GM12878 (cell line): ENCODE results near the gene IL1RAP. TPM values are rescaled to one million over a fixed set of nuclear protein-coding genes. Genes with fewer than 3 reads are reported as not detected.

Source experiments
- ASH2L ChIP-seq: fragments of 300-600, 200-600 bp; sonication (generic); IDR thresholded peaks from 2 replicates; pipeline ENCODE4 v1.6.1; 2017; ENCODE audit warnings: low read depth, mild to moderate bottlenecking, borderline replicate concordance
- EED ChIP-seq: sonication (generic); IDR thresholded peaks from 2 replicates; pipeline ENCODE4 v1.6.1; 2016; ENCODE audit warnings: antibody characterized with exemption, low read depth
- NR2C1 ChIP-seq: fragments of 450-650 bp; IDR thresholded peaks from 2 replicates; pipeline ENCODE4 v1.6.1; 2017; ENCODE audit warnings: antibody characterized with exemption, mild to moderate bottlenecking, moderate library complexity
- ZNF622 ChIP-seq: fragments of 450-650 bp; IDR thresholded peaks from 2 replicates; pipeline ENCODE4 v1.6.1; 2017; ENCODE audit warnings: mild to moderate bottlenecking, inconsistent platforms
- polyA plus RNA-seq, 11 experiments: library from polyadenylated mRNA; depleted of rRNA in 4 of 11; unstranded in 6 of 11; stranded (reverse) in 5 of 11; fragments of >200 nt; fragmentation: Nextera tagmentation in 4 of 11; fragmentation: Illumina TruSeq in 1 of 11; extraction: Ambion mirVana in 4 of 11; extraction: Trizol in 1 of 11; gene quantifications; 1 replicate in 1 of 11; 2 replicates in 10 of 11; pipeline versions ENCODE4 v1.2.1 to v1.2.3, GENCODE V29; 2011 to 2016; ENCODE audit warnings: inconsistent platforms in 2 of 11, missing spikeins in 2 of 11, low read depth in 1 of 11
- total RNA-seq, 4 experiments: library from RNA; depleted of rRNA in 3 of 4; stranded (reverse); fragments of >200 nt in 3 of 4; fragmentation: Illumina TruSeq in 1 of 4; extraction: Trizol in 1 of 4; gene quantifications; 2 replicates each; pipeline versions ENCODE4 v1.2.1 to v1.2.3, GENCODE V29; 2013 to 2021
- TF ChIP-seq, protein P1 (sequence below): fragments of 450-650 bp; IDR thresholded peaks from 2 replicates; pipeline ENCODE4 v1.6.1; 2017; ENCODE audit warnings: mild to moderate bottlenecking, moderate library complexity
- TF ChIP-seq, protein P2 (sequence below): fragments of 150-350 bp; IDR thresholded peaks from 2 replicates; pipeline ENCODE4 v1.6.1; 2016; ENCODE audit warnings: low read depth, low read length

Gene IL1RAP
- total and polyA plus RNA-seq, 10 of the 15 experiments (the other 5 are each of a cell fraction or from before 2014, with no cell fraction given), result 0.17 to 1.0 (median 0.44) TPM; not detected in 1

DNA sequence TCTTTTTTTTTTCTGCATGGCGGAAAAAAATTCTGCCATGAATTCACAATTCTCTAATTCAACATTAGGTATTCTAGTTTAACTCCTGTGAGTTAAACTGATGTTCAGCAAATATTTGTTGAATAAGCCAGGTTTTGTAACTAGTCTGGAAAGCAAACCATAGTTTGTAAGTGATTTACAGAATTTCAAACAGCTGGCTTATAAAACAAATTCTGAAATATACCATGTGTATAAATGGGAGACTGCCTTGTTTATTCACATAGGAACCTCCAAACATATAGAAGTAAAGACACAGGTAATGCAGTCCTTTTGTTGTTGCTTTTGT, 101.1 kb downstream of the IL1RAP start (continued):
- TF ChIP-seq, protein P1, sequence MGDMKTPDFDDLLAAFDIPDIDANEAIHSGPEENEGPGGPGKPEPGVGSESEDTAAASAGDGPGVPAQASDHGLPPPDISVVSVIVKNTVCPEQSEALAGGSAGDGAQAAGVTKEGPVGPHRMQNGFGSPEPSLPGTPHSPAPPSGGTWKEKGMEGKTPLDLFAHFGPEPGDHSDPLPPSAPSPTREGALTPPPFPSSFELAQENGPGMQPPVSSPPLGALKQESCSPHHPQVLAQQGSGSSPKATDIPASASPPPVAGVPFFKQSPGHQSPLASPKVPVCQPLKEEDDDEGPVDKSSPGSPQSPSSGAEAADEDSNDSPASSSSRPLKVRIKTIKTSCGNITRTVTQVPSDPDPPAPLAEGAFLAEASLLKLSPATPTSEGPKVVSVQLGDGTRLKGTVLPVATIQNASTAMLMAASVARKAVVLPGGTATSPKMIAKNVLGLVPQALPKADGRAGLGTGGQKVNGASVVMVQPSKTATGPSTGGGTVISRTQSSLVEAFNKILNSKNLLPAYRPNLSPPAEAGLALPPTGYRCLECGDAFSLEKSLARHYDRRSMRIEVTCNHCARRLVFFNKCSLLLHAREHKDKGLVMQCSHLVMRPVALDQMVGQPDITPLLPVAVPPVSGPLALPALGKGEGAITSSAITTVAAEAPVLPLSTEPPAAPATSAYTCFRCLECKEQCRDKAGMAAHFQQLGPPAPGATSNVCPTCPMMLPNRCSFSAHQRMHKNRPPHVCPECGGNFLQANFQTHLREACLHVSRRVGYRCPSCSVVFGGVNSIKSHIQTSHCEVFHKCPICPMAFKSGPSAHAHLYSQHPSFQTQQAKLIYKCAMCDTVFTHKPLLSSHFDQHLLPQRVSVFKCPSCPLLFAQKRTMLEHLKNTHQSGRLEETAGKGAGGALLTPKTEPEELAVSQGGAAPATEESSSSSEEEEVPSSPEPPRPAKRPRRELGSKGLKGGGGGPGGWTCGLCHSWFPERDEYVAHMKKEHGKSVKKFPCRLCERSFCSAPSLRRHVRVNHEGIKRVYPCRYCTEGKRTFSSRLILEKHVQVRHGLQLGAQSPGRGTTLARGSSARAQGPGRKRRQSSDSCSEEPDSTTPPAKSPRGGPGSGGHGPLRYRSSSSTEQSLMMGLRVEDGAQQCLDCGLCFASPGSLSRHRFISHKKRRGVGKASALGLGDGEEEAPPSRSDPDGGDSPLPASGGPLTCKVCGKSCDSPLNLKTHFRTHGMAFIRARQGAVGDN, result no peak
- TF ChIP-seq, protein P2, sequence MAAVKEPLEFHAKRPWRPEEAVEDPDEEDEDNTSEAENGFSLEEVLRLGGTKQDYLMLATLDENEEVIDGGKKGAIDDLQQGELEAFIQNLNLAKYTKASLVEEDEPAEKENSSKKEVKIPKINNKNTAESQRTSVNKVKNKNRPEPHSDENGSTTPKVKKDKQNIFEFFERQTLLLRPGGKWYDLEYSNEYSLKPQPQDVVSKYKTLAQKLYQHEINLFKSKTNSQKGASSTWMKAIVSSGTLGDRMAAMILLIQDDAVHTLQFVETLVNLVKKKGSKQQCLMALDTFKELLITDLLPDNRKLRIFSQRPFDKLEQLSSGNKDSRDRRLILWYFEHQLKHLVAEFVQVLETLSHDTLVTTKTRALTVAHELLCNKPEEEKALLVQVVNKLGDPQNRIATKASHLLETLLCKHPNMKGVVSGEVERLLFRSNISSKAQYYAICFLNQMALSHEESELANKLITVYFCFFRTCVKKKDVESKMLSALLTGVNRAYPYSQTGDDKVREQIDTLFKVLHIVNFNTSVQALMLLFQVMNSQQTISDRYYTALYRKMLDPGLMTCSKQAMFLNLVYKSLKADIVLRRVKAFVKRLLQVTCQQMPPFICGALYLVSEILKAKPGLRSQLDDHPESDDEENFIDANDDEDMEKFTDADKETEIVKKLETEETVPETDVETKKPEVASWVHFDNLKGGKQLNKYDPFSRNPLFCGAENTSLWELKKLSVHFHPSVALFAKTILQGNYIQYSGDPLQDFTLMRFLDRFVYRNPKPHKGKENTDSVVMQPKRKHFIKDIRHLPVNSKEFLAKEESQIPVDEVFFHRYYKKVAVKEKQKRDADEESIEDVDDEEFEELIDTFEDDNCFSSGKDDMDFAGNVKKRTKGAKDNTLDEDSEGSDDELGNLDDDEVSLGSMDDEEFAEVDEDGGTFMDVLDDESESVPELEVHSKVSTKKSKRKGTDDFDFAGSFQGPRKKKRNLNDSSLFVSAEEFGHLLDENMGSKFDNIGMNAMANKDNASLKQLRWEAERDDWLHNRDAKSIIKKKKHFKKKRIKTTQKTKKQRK, result no peak
- TF ChIP-seq EED (no peak), ASH2L (no peak), NR2C1 (no peak), ZNF622 (no peak)
